ENCODE measurements around the gene AGO4.

Gene AGO4

DNA sequence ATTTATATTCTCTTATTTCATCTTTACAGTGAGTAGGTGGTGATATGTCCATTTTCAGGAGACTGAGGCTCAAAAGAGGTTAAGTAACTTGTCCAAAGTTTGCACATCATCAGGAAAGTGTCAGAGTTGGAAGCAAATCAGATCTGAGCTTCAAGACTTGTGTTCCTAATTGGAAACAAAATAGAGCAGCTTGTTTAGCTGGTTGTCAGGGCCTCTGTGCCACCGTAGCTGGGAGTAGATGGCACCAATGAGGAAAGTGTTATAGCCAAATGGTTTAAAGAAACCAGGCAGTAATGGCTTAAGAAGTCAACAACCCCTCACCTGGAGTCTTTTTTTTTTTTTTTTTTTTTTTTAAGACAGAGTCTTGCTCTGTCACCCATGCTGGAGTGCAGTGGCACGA, 94.9 kb downstream of the AGO4 start:
- Histone ChIP-seq H3K9ac (ENCODE audit: low read length) (no peak overlapping the region), H3K36me3 (replicated peaks; ENCODE audit: low read depth, low read length) (no peaks in the 10 kb centered on the region), H3K27ac (ENCODE audit: low read length) (no peak overlapping the region), H3K4me1 (ENCODE audit: low read length) (no peaks in the 10 kb centered on the region), H4K20me1 (ENCODE audit: insufficient read depth, low read length) (no peaks in the 10 kb centered on the region), H3K4me3 (ENCODE audit: low read length) (no peak overlapping the region), H3K9me3 (ENCODE audit: insufficient read depth, low read length) (no peaks in the 10 kb centered on the region), H3K4me2 (ENCODE audit: low read length) (no peak overlapping the region), H2AFZ (ENCODE audit: low read depth, low read length) (no peak overlapping the region), H3K79me2 (ENCODE audit: low read length) (no peaks in the 10 kb centered on the region), H3K27me3 (ENCODE audit: low read depth, low read length) (no peaks in the 10 kb centered on the region)
- no peak for TF ChIP-seq EZH2phosphoT487 (IDR thresholded peaks at IDR 0.05; ENCODE audit: low read depth)
- TF ChIP-seq, protein P1, sequence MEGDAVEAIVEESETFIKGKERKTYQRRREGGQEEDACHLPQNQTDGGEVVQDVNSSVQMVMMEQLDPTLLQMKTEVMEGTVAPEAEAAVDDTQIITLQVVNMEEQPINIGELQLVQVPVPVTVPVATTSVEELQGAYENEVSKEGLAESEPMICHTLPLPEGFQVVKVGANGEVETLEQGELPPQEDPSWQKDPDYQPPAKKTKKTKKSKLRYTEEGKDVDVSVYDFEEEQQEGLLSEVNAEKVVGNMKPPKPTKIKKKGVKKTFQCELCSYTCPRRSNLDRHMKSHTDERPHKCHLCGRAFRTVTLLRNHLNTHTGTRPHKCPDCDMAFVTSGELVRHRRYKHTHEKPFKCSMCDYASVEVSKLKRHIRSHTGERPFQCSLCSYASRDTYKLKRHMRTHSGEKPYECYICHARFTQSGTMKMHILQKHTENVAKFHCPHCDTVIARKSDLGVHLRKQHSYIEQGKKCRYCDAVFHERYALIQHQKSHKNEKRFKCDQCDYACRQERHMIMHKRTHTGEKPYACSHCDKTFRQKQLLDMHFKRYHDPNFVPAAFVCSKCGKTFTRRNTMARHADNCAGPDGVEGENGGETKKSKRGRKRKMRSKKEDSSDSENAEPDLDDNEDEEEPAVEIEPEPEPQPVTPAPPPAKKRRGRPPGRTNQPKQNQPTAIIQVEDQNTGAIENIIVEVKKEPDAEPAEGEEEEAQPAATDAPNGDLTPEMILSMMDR (IDR thresholded peaks at IDR 0.05; ENCODE audit: low read depth, low read length): no peak

Measured in OCI-LY3 (cell line).